ENCODE results near the gene STX5. TPM values are rescaled to one million over a fixed set of nuclear protein-coding genes. Genes with fewer than 3 reads are reported as not detected.

The STX5 gene
- total and polyA plus RNA-seq, 9 of the 15 experiments (the other 6 are each of a cell fraction or from before 2014, with no cell fraction given), result 2.8 to 28.6 (median 23.7) TPM

DNA sequence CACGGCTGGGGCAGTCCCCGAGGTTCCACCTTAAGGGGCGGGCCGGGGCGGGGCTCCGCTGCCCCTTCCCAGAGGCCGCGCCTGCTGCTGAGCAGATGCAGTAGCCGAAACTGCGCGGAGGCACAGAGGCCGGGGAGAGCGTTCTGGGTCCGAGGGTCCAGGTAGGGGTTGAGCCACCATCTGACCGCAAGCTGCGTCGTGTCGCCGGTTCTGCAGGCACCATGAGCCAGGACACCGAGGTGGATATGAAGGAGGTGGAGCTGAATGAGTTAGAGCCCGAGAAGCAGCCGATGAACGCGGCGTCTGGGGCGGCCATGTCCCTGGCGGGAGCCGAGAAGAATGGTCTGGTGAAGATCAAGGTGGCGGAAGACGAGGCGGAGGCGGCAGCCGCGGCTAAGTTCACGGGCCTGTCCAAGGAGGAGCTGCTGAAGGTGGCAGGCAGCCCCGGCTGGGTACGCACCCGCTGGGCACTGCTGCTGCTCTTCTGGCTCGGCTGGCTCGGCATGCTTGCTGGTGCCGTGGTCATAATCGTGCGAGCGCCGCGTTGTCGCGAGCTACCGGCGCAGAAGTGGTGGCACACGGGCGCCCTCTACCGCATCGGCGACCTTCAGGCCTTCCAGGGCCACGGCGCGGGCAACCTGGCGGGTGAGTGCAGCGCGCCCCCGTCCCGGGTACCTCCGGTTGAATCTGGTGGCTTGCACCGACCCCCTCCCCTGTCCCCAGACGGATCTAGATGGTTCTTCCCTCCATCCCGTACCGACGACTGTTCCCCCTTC lies 49.1 kb upstream of the STX5 start, which contains the start of gene SLC3A2 (continued):
- TF ChIP-seq, protein P1, sequence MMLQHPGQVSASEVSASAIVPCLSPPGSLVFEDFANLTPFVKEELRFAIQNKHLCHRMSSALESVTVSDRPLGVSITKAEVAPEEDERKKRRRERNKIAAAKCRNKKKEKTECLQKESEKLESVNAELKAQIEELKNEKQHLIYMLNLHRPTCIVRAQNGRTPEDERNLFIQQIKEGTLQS (IDR thresholded peaks at IDR 0.05), result no peak
- TF ChIP-seq, protein P1 (CRISPR knock-in tag; conservative IDR thresholded peaks at IDR 0.05), result peak; percentile 70; the same call in 1 of the 2 replicates
- TF ChIP-seq RBM14 (IDR thresholded peaks at IDR 0.05; ENCODE audit: borderline replicate concordance, insufficient read depth, low read depth, low read length) (peak; percentile 90; the same call in 1 of the 2 replicates), KDM5B (IDR thresholded peaks at IDR 0.05; ENCODE audit: insufficient replicate concordance, low read depth, low read length) (peak; percentile 90), ZNF282 (CRISPR knock-in tag; IDR thresholded peaks at IDR 0.05) (peak; percentile 38; the same call in 1 of the 2 replicates), ZNF212 (CRISPR knock-in tag; IDR thresholded peaks at IDR 0.05) (0 out of 2 replicates have a peak, but pooled peaks have one; percentile 75), CBFB (CRISPR knock-in tag; IDR thresholded peaks at IDR 0.05) (peak; percentile 90), ZNF583 (CRISPR knock-in tag; IDR thresholded peaks at IDR 0.05) (no peak), FOXK2 (conservative IDR thresholded peaks at IDR 0.05 in 1 of 2, IDR thresholded peaks at IDR 0.05 in 1 of 2; ENCODE audit: low read depth in 2 of 2) (no peak; a peak in 1 of 4 replicates), PHB2 (IDR thresholded peaks at IDR 0.05; ENCODE audit: low read depth) (no peak), NEUROD1 (IDR thresholded peaks at IDR 0.05; ENCODE audit: borderline replicate concordance, low read depth, low read length, partially characterized antibody) (peak; percentile 46), NCOA6 (IDR thresholded peaks at IDR 0.05) (no peak), NCOA1 (IDR thresholded peaks at IDR 0.05; ENCODE audit: low read depth) (no peak; the same call in 1 of the 2 replicates), KLF13 (tag; IDR thresholded peaks at IDR 0.05; ENCODE audit: borderline replicate concordance, low read depth) (no peak), PHF8 (IDR thresholded peaks at IDR 0.05; ENCODE audit: borderline replicate concordance, low read length) (peak; percentile 90), CBX5 (IDR thresholded peaks at IDR 0.05; ENCODE audit: borderline replicate concordance, low read depth) (peak; percentile 8; the same call in 1 of the 2 replicates)
- TF ChIP-seq, protein P2, sequence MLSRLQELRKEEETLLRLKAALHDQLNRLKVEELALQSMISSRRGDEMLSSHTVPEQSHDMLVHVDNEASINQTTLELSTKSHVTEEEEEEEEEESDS (CRISPR knock-in tag; IDR thresholded peaks at IDR 0.05), result no peak
- TF ChIP-seq, protein P3, sequence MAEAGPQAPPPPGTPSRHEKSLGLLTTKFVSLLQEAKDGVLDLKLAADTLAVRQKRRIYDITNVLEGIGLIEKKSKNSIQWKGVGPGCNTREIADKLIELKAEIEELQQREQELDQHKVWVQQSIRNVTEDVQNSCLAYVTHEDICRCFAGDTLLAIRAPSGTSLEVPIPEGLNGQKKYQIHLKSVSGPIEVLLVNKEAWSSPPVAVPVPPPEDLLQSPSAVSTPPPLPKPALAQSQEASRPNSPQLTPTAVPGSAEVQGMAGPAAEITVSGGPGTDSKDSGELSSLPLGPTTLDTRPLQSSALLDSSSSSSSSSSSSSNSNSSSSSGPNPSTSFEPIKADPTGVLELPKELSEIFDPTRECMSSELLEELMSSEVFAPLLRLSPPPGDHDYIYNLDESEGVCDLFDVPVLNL (CRISPR knock-in tag; IDR thresholded peaks at IDR 0.05; ENCODE audit: low read depth), result peak; percentile 53
- TF ChIP-seq, protein P4, sequence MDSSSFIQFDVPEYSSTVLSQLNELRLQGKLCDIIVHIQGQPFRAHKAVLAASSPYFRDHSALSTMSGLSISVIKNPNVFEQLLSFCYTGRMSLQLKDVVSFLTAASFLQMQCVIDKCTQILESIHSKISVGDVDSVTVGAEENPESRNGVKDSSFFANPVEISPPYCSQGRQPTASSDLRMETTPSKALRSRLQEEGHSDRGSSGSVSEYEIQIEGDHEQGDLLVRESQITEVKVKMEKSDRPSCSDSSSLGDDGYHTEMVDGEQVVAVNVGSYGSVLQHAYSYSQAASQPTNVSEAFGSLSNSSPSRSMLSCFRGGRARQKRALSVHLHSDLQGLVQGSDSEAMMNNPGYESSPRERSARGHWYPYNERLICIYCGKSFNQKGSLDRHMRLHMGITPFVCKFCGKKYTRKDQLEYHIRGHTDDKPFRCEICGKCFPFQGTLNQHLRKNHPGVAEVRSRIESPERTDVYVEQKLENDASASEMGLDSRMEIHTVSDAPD (CRISPR knock-in tag; IDR thresholded peaks at IDR 0.05), result no peak
- TF ChIP-seq, protein P5, sequence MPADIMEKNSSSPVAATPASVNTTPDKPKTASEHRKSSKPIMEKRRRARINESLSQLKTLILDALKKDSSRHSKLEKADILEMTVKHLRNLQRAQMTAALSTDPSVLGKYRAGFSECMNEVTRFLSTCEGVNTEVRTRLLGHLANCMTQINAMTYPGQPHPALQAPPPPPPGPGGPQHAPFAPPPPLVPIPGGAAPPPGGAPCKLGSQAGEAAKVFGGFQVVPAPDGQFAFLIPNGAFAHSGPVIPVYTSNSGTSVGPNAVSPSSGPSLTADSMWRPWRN (IDR thresholded peaks at IDR 0.05; ENCODE audit: low read depth), result no peak
- TF ChIP-seq, protein P6, sequence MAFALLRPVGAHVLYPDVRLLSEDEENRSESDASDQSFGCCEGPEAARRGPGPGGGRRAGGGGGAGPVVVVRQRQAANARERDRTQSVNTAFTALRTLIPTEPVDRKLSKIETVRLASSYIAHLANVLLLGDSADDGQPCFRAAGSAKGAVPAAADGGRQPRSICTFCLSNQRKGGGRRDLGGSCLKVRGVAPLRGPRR (CRISPR knock-in tag; IDR thresholded peaks at IDR 0.05), result no peak

All from K562 (cell line).